H1 (cell line): Measurements from ENCODE around the gene MAP3K10. TPM values are rescaled to one million over a fixed set of nuclear protein-coding genes. Genes with fewer than 3 reads are reported as not detected.
A peak's percentile ranks its signal among the peaks of the same experiment; 100 is the strongest.

ENCODE experiments used
- CTCF ChIA-PET: fragments of 300-600 bp; sonication (Branson Sonifier 250); formaldehyde crosslinking; loops from one replicate; lab custom pipeline; 2021; ENCODE audit not compliant: partially characterized antibody; lab: Charles Lee
- POLR2A ChIA-PET: fragments of 300-600 bp; sonication (Branson Sonifier 250); formaldehyde crosslinking; loops from one replicate; lab custom pipeline; 2021; ENCODE audit warnings: inconsistent platforms; ENCODE audit not compliant: partially characterized antibody; lab: Charles Lee
- DNase-seq, 2 experiments: peaks; one replicate each; pipeline versions ENCODE4 v3.0.0 to v3.0.0-alpha.2; 2010 to 2022; ENCODE audit warnings: low spot score in 2 of 2, low read depth in 1 of 2, mixed read lengths in 1 of 2
- FAIRE-seq: peaks from 2 replicates; lab custom pipeline; 2011; peaks lifted over from hg19 to GRCh38; lab: Jason Lieb, UNC
- H2AFZ ChIP-seq: 2 replicates; pipeline ENCODE4 v1.8.1; 2012; ENCODE audit warnings: low read length, inconsistent platforms
- H2AK5ac ChIP-seq: 2 replicates; pipeline ENCODE4 v1.6.1; 2013; ENCODE audit warnings: low read depth, low read length
- H2BK120ac ChIP-seq: replicated peaks from 2 replicates; pipeline ENCODE3; 2013; ENCODE audit warnings: low read depth, low read length, inconsistent platforms
- H2BK12ac ChIP-seq: 2 replicates; pipeline ENCODE4 v1.6.1; 2013; ENCODE audit warnings: low read depth, low read length
- H2BK15ac ChIP-seq: 2 replicates; pipeline ENCODE4 v1.6.1; 2013; ENCODE audit warnings: low read length
- H2BK20ac ChIP-seq: 2 replicates; pipeline ENCODE4 v1.6.1; 2013; ENCODE audit warnings: low read length
- H2BK5ac ChIP-seq: 2 replicates; pipeline ENCODE4 v1.6.1; 2013; ENCODE audit warnings: low read depth, low read length
- H3K14ac ChIP-seq: 2 replicates; pipeline ENCODE4 v1.6.1; 2013; ENCODE audit warnings: inconsistent platforms; ENCODE audit not compliant: insufficient read length
- H3K18ac ChIP-seq: 2 replicates; pipeline ENCODE4 v1.6.1; 2013; ENCODE audit warnings: low read length; ENCODE audit errors: extremely low read depth
- H3K23ac ChIP-seq: 2 replicates; pipeline ENCODE4 v1.6.1; 2013; ENCODE audit warnings: inconsistent platforms; ENCODE audit not compliant: insufficient read length
- H3K23me2 ChIP-seq: 2 replicates; pipeline ENCODE4 v1.6.1; 2013; ENCODE audit warnings: low read depth, low read length
- H3K27ac ChIP-seq: 2 replicates; pipeline ENCODE4 v1.6.1; 2011; ENCODE audit warnings: low read depth, low read length, inconsistent platforms
- H3K27me3 ChIP-seq, 4 experiments: replicated peaks in 1 of 4; 1 replicate in 1 of 4; 2 replicates in 3 of 4; pipeline versions ENCODE4 v1.6.1 to v1.8.1; 2011 to 2013; ENCODE audit warnings: low read length in 3 of 4, mild to moderate bottlenecking in 3 of 4, inconsistent platforms in 2 of 4, mixed read lengths in 2 of 4, moderate library complexity in 1 of 4; ENCODE audit not compliant: control insufficient read depth in 3 of 4, insufficient read depth in 3 of 4; ENCODE audit errors: extremely low read depth in 1 of 4
- H3K36me3 ChIP-seq, 4 experiments: 2 replicates each; pipeline versions ENCODE4 v1.6.1 to v1.8.1; 2011 to 2013; ENCODE audit warnings: mild to moderate bottlenecking in 4 of 4, low read length in 3 of 4, moderate library complexity in 2 of 4, control low read depth in 1 of 4, inconsistent platforms in 1 of 4; ENCODE audit not compliant: insufficient read depth in 4 of 4, control insufficient read depth in 2 of 4
- H3K4ac ChIP-seq: replicated peaks from 2 replicates; pipeline ENCODE3; 2013; ENCODE audit warnings: low read length, low read depth, mixed read lengths, inconsistent platforms; ENCODE audit not compliant: insufficient read length
- H3K4me1 ChIP-seq, 4 experiments: replicated peaks in 1 of 4; 1 replicate in 1 of 4; 2 replicates in 3 of 4; pipeline versions ENCODE4 v1.6.1 to v1.8.1; 2011 to 2013; ENCODE audit warnings: low read length in 3 of 4, inconsistent platforms in 2 of 4, mixed read lengths in 1 of 4; ENCODE audit not compliant: insufficient read depth in 4 of 4, control insufficient read depth in 3 of 4
- H3K4me2 ChIP-seq, 2 experiments: 2 replicates each; pipeline versions ENCODE4 v1.6.1 to v1.8.1; 2011 to 2013; ENCODE audit warnings: low read depth in 2 of 2, low read length in 2 of 2, control low read depth in 1 of 2, inconsistent platforms in 1 of 2, mild to moderate bottlenecking in 1 of 2; ENCODE audit not compliant: insufficient read depth in 1 of 2
- H3K4me3 ChIP-seq, 4 experiments: fragments of 200-600, 300-600 bp in 1 of 4; sonication (generic), shearing (Covaris generic), sonication (Bioruptor Twin) in 1 of 4; 2 replicates each; pipeline versions ENCODE4 v1.5.1 to v1.8.1; 2011 to 2016; ENCODE audit warnings: low read length in 4 of 4, low read depth in 3 of 4, control low read depth in 2 of 4, inconsistent platforms in 2 of 4, mild to moderate bottlenecking in 2 of 4, mixed read lengths in 1 of 4, moderate library complexity in 1 of 4; ENCODE audit not compliant: insufficient read depth in 2 of 4; ENCODE audit errors: extremely low read depth in 1 of 4
- H3K56ac ChIP-seq: replicated peaks from 2 replicates; pipeline ENCODE3; 2013; ENCODE audit warnings: low read depth, mild to moderate bottlenecking, mixed read lengths, low read length, inconsistent platforms; ENCODE audit not compliant: insufficient read length
- H3K79me1 ChIP-seq: 2 replicates; pipeline ENCODE4 v1.6.1; 2013; ENCODE audit warnings: low read depth, low read length, control low read depth
- H3K79me2 ChIP-seq, 2 experiments: 2 replicates each; pipeline versions ENCODE4 v1.6.1 to v1.8.1; 2012 to 2013; ENCODE audit warnings: low read length in 2 of 2, mild to moderate bottlenecking in 2 of 2, inconsistent platforms in 1 of 2; ENCODE audit not compliant: insufficient read depth in 2 of 2, control insufficient read depth in 1 of 2
- H3K9ac ChIP-seq, 4 experiments: replicated peaks in 1 of 4; 1 replicate in 1 of 4; 2 replicates in 3 of 4; pipeline versions ENCODE4 v1.6.1 to v1.8.1; 2011 to 2013; ENCODE audit warnings: low read depth in 3 of 4, low read length in 3 of 4, control low read depth in 2 of 4, mild to moderate bottlenecking in 2 of 4, moderate library complexity in 2 of 4, inconsistent platforms in 1 of 4; ENCODE audit errors: extremely low read depth in 1 of 4
- H3K9me3 ChIP-seq, 2 experiments: 2 replicates each; pipeline versions ENCODE4 v1.6.1 to v1.8.1; 2012 to 2013; ENCODE audit warnings: mild to moderate bottlenecking in 2 of 2, moderate library complexity in 2 of 2, control low read depth in 1 of 2, inconsistent platforms in 1 of 2, low read depth in 1 of 2, low read length in 1 of 2, mixed read lengths in 1 of 2; ENCODE audit not compliant: insufficient read depth in 2 of 2
- H4K20me1 ChIP-seq, 2 experiments: replicated peaks in 1 of 2; 2 replicates each; pipeline versions ENCODE3 to v1.8.1; 2011 to 2013; ENCODE audit warnings: inconsistent platforms in 2 of 2, low read length in 2 of 2, mild to moderate bottlenecking in 1 of 2; ENCODE audit not compliant: insufficient read depth in 2 of 2, control insufficient read depth in 1 of 2
- H4K5ac ChIP-seq: 2 replicates; pipeline ENCODE4 v1.6.1; 2013; ENCODE audit warnings: low read length, low read depth, mixed read lengths, inconsistent platforms; ENCODE audit not compliant: insufficient read length
- H4K8ac ChIP-seq: 2 replicates; pipeline ENCODE4 v1.8.0; 2013; ENCODE audit warnings: mild to moderate bottlenecking, moderate library complexity, low read length, inconsistent platforms; ENCODE audit not compliant: insufficient read depth; ENCODE audit errors: extremely low read depth
- H4K91ac ChIP-seq: replicated peaks from 2 replicates; pipeline ENCODE3; 2013; ENCODE audit warnings: low read length, mixed read lengths, inconsistent platforms; ENCODE audit not compliant: insufficient read length
- BACH1 ChIP-seq: IDR thresholded peaks from 2 replicates; pipeline ENCODE4 v1.6.1; 2012; ENCODE audit warnings: low read length, improper control_type of control experiment
- E2F6 ChIP-seq: IDR thresholded peaks from 2 replicates; pipeline ENCODE4 v1.6.1; 2012; ENCODE audit warnings: inconsistent platforms
- HDAC2 ChIP-seq, 2 experiments: fragments of 300-600 bp in 1 of 2; sonication (generic) in 1 of 2; IDR thresholded peaks; 2 replicates each; pipeline ENCODE4 v1.6.1; 2011 to 2012; ENCODE audit warnings: low read depth in 2 of 2, low read length in 2 of 2, mild to moderate bottlenecking in 2 of 2, moderate library complexity in 2 of 2, borderline replicate concordance in 1 of 2, inconsistent platforms in 1 of 2
- SIN3A ChIP-seq, 2 experiments: IDR thresholded peaks in 1 of 2; conservative IDR thresholded peaks in 1 of 2; 2 replicates each; pipeline ENCODE4 v1.6.1; 2011 to 2012; ENCODE audit warnings: low read length in 2 of 2, improper control_type of control experiment in 1 of 2, low read depth in 1 of 2, mild to moderate bottlenecking in 1 of 2
- SIX5 ChIP-seq: IDR thresholded peaks from 2 replicates; pipeline ENCODE4 v1.6.1; 2011; ENCODE audit warnings: mild to moderate bottlenecking, low read depth, low read length
- TBP ChIP-seq: IDR thresholded peaks from 2 replicates; pipeline ENCODE4 v1.6.1; 2011; ENCODE audit warnings: low read depth, low read length, improper control_type of control experiment
- USF2 ChIP-seq: IDR thresholded peaks from 2 replicates; pipeline ENCODE4 v1.6.1; 2011; ENCODE audit warnings: low read length, improper control_type of control experiment
- WGBS, 2 experiments: shearing (Covaris generic) in 1 of 2; methylation state at CpG; one replicate each; pipeline versions ENCODE4 v1.1.6 to v1.1.7; 2013 to 2015; ENCODE audit warnings: low lambda C conversion rate in 2 of 2, mixed read lengths in 2 of 2, inconsistent platforms in 1 of 2, low coverage in 1 of 2, missing lambda C conversion rate in 1 of 2; ENCODE audit not compliant: insufficient replicate concordance in 2 of 2, insufficient coverage in 1 of 2, insufficient read length in 1 of 2; ENCODE audit errors: extremely low coverage in 1 of 2, missing lambda C conversion rate in 1 of 2; 5-methylcytosine and 5-hydroxymethylcytosine counted together
- polyA plus RNA-seq, 7 experiments: library from polyadenylated mRNA; depleted of rRNA in 3 of 7; stranded (reverse) in 5 of 7; unstranded in 2 of 7; fragments of >200 nt in 5 of 7; fragments of 200-250 nt in 2 of 7; gene quantifications; 1 replicate in 5 of 7; 2 replicates in 1 of 7; 4 replicates in 1 of 7; pipeline versions ENCODE4 v1.2.1 to v1.2.3, GENCODE V29; 2011 to 2013; ENCODE audit warnings: missing spikeins in 2 of 7, mixed read lengths in 2 of 7
- total RNA-seq: library from RNA; stranded (reverse); fragmentation: NEBNext Ultra II Directional; extraction: Animal tissue kit (Norgen Biotek cat#: 25700); gene quantifications from 2 replicates; pipeline ENCODE4 v1.2.1, GENCODE V29; 2021

Gene MAP3K10
- total and polyA plus RNA-seq, 2 of the 8 experiments (the other 6 are each of a cell fraction or from before 2014, with no cell fraction given): 4.9 to 15.9 TPM

GRCh38 chr19:40217027-40217810, 26.0 kb downstream of the MAP3K10 start:
- Histone ChIP-seq H3K36me3 (no peaks in the 10 kb centered on the region), H3K4ac (no peak overlapping the region), H3K4me3 (peak overlapping the region; percentile 3 to 49 (median 16); a peak in 6 of 8 replicates), H2BK5ac (0 out of 2 replicates have a peak overlapping the region, but pooled peaks have one; percentile 56), H2AK5ac (no peak overlapping the region), H3K9me3 (peaks cover 0 to 2% of the 10 kb centered on the region in 2 experiments; a peak in 1 of 4 replicates), H3K14ac (no peak overlapping the region), H3K79me1 (no peaks in the 10 kb centered on the region), H3K27me3 (peaks cover 3 to 21% (median 16%) of the 10 kb centered on the region in 4 experiments), H3K27ac (no peak overlapping the region), H3K23ac (no peak overlapping the region), H4K91ac (no peak overlapping the region), H3K79me2 (no peaks in the 10 kb centered on the region), H4K8ac (no peak overlapping the region; the same call in 1 of the 2 replicates), H4K20me1 (peaks cover 3 to 4% of the 10 kb centered on the region in 2 experiments), H3K4me1 (peaks cover 0 to 10% (median 5%) of the 10 kb centered on the region in 4 experiments; a peak in 5 of 7 replicates), H3K56ac (no peak overlapping the region), H3K23me2 (peaks cover 7% of the 10 kb centered on the region; the same call in 1 of the 2 replicates), H2BK15ac (no peak overlapping the region), H2BK20ac (no peak overlapping the region), H3K9ac (no peak overlapping the region), H2BK12ac (0 out of 2 replicates have a peak overlapping the region, but pooled peaks have one; percentile 62), H3K18ac (no peak overlapping the region), H2BK120ac (no peak overlapping the region), H4K5ac (peak overlapping the region; percentile 60), H2AFZ (no peak overlapping the region), H3K4me2 (peak overlapping the region; percentile 67 to 70)
- WGBS, 2 experiments: 10% methylated on average over 44 of the region's 54 CpGs; no CpG with 5 or more reads in 1 of the 2 experiments
- ChIA-PET CTCF (interaction anchor here (0.6 to 4.5 kb wide), 34 partner anchors 11 to 247 kb away, joined by 3 to 32 read pairs (median 4); partner anchors contain the start of genes CCNP and MAP3K10), POLR2A (interaction anchor here (0.5 to 1.8 kb wide), 8 partner anchors 10 to 126 kb away, joined by 3 to 6 read pairs (median 4); partner anchors contain the start of genes CCNP and ZNF780A)
- FAIRE-seq: no peak
- peak; percentile 39 to 89 for DNase-seq
- no peak for TF ChIP-seq BACH1
- peak in 1 of 2 experiments; percentile 83; a peak in 1 of 4 replicates for TF ChIP-seq HDAC2 (IDR thresholded peaks at IDR 0.05; ENCODE audit: borderline replicate concordance in 1 of 2, low read depth in 2 of 2, low read length in 2 of 2)
- TF ChIP-seq TBP: peak; percentile 27; the same call in 1 of the 2 replicates
- TF ChIP-seq USF2: no peak
- TF ChIP-seq SIN3A (conservative IDR thresholded peaks at IDR 0.05 in 1 of 2, IDR thresholded peaks at IDR 0.05 in 1 of 2; ENCODE audit: low read depth in 1 of 2, low read length in 2 of 2): 0 out of 4 replicates have a peak, but pooled peaks of 1 of the 2 experiments have one; percentile 22
- peak; percentile 21; the same call in 1 of the 2 replicates for TF ChIP-seq E2F6
- TF ChIP-seq SIX5: no peak
